KMS-11 (cell line): ENCODE measurements around the gene INPP5A.

Source experiments
- H2AFZ ChIP-seq: fragments of 200-600 bp; sonication (generic); 2 replicates; pipeline ENCODE4 v1.6.1; 2016; ENCODE audit warnings: antibody characterized with exemption, mixed run types, low read depth
- H3K27ac ChIP-seq: fragments of 200-600 bp; sonication (generic); 2 replicates; pipeline ENCODE4 v1.6.1; 2016; ENCODE audit warnings: mild to moderate bottlenecking, mixed run types
- H3K27me3 ChIP-seq: fragments of 200-600 bp; sonication (generic); 2 replicates; pipeline ENCODE4 v1.6.1; 2017; ENCODE audit warnings: mild to moderate bottlenecking, low read depth, mixed run types, moderate library complexity; ENCODE audit not compliant: insufficient read depth
- H3K36me3 ChIP-seq: fragments of 200-600 bp; sonication (generic); 2 replicates; pipeline ENCODE4 v1.6.1; 2017; ENCODE audit warnings: mild to moderate bottlenecking, mixed run types; ENCODE audit not compliant: insufficient read depth
- H3K4me1 ChIP-seq: fragments of 200-600 bp; sonication (generic); 2 replicates; pipeline ENCODE4 v1.6.1; 2016; ENCODE audit warnings: mild to moderate bottlenecking, low read depth, mixed run types; ENCODE audit not compliant: poor library complexity, severe bottlenecking
- H3K4me2 ChIP-seq: fragments of 200-600 bp; sonication (generic); 2 replicates; pipeline ENCODE4 v1.7.0; 2016; ENCODE audit warnings: mild to moderate bottlenecking, mixed run types
- H3K4me3 ChIP-seq: fragments of 200-600 bp; sonication (generic); IDR thresholded peaks from 2 replicates; pipeline ENCODE4 v1.6.1; 2017; ENCODE audit warnings: low read depth, low read length, mixed read lengths; ENCODE audit not compliant: insufficient read depth
- H3K79me2 ChIP-seq: fragments of 200-600 bp; sonication (generic); 2 replicates; pipeline ENCODE4 v1.6.1; 2016; ENCODE audit warnings: low read depth, mixed run types; ENCODE audit not compliant: insufficient read depth
- H3K9ac ChIP-seq: fragments of 200-600 bp; sonication (generic); 2 replicates; pipeline ENCODE4 v1.6.1; 2016; ENCODE audit warnings: mild to moderate bottlenecking, mixed run types
- H4K20me1 ChIP-seq: fragments of 200-600 bp; sonication (generic); 2 replicates; pipeline ENCODE4 v1.6.1; 2016; ENCODE audit warnings: mild to moderate bottlenecking, mixed run types; ENCODE audit not compliant: insufficient read depth
- CTCF ChIP-seq: fragments of 200-600 bp; sonication (generic); conservative IDR thresholded peaks from 2 replicates; pipeline ENCODE4 v1.6.1; 2017; ENCODE audit warnings: low read depth, mild to moderate bottlenecking, antibody characterized with exemption, low read length, moderate library complexity, mixed read lengths

INPP5A gene

GRCh38 chr10:132693676-132694075, 156.1 kb downstream of the INPP5A start:
- Histone ChIP-seq H3K9ac (no peak overlapping the region), H3K4me1 (no peaks in the 10 kb centered on the region), H3K27ac (no peak overlapping the region), H3K27me3 (no peaks in the 10 kb centered on the region), H3K36me3 (no peaks in the 10 kb centered on the region), H3K4me2 (no peak overlapping the region), H3K4me3 (no peak overlapping the region), H3K79me2 (no peaks in the 10 kb centered on the region), H4K20me1 (no peaks in the 10 kb centered on the region), H2AFZ (no peak overlapping the region)
- TF ChIP-seq CTCF, result no peak

GRCh38 chr10:132696204-132696603, 158.6 kb downstream of the INPP5A start:
- Histone ChIP-seq H3K9ac (no peak overlapping the region), H2AFZ (no peak overlapping the region), H3K36me3 (no peaks in the 10 kb centered on the region), H3K79me2 (no peaks in the 10 kb centered on the region), H3K27ac (no peak overlapping the region), H3K4me1 (no peaks in the 10 kb centered on the region), H3K4me2 (no peak overlapping the region), H4K20me1 (no peaks in the 10 kb centered on the region), H3K4me3 (no peak overlapping the region), H3K27me3 (no peaks in the 10 kb centered on the region)
- TF ChIP-seq CTCF, result no peak

- Histone ChIP-seq H3K27ac (no peak overlapping the region), H3K4me2 (no peak overlapping the region), H3K4me1 (no peaks in the 10 kb centered on the region), H3K27me3 (no peaks in the 10 kb centered on the region), H3K9ac (no peak overlapping the region), H2AFZ (no peak overlapping the region), H4K20me1 (no peaks in the 10 kb centered on the region), H3K36me3 (no peaks in the 10 kb centered on the region), H3K79me2 (no peaks in the 10 kb centered on the region), H3K4me3 (no peak overlapping the region)
- no peak for TF ChIP-seq CTCF
These were observed 159.4 kb downstream of the INPP5A start for GRCh38 chr10:132696728-132697577.

- Histone ChIP-seq H3K27me3 (no peaks in the 10 kb centered on the region), H3K27ac (no peak overlapping the region), H3K4me2 (no peak overlapping the region), H3K4me3 (no peak overlapping the region), H3K9ac (no peak overlapping the region), H3K36me3 (no peaks in the 10 kb centered on the region), H3K4me1 (no peaks in the 10 kb centered on the region), H3K79me2 (no peaks in the 10 kb centered on the region), H2AFZ (no peak overlapping the region), H4K20me1 (no peaks in the 10 kb centered on the region)
- TF ChIP-seq CTCF, result no peak
These were observed 160.1 kb downstream of the INPP5A start for GRCh38 chr10:132697578-132698200.
